Epithelial cell of proximal tubule (primary cell): ENCODE data around the gene PLEKHA1. TPM values are rescaled to one million over a fixed set of nuclear protein-coding genes. Genes with fewer than 3 reads are reported as not detected.

Source experiments
- DNase-seq: peaks from one replicate; pipeline ENCODE4 v3.0.0-alpha.2; 2011; ENCODE audit warnings: low read depth
- H3K4me3 ChIP-seq: 2 replicates; pipeline ENCODE4 v1.5.1; 2011; ENCODE audit warnings: low read depth, mild to moderate bottlenecking, low read length
- CTCF ChIP-seq: conservative IDR thresholded peaks from 2 replicates; pipeline ENCODE4 v1.5.1; 2012; ENCODE audit warnings: low read depth, mild to moderate bottlenecking, low read length
- total RNA-seq: library from RNA; depleted of rRNA; stranded (reverse); fragments of >200 nt; gene quantifications from 2 replicates; pipeline ENCODE4 v1.2.3, GENCODE V29; 2015

Gene PLEKHA1
- total RNA-seq, 1 donor from 2014 or later, result 84.6 TPM

DNA sequence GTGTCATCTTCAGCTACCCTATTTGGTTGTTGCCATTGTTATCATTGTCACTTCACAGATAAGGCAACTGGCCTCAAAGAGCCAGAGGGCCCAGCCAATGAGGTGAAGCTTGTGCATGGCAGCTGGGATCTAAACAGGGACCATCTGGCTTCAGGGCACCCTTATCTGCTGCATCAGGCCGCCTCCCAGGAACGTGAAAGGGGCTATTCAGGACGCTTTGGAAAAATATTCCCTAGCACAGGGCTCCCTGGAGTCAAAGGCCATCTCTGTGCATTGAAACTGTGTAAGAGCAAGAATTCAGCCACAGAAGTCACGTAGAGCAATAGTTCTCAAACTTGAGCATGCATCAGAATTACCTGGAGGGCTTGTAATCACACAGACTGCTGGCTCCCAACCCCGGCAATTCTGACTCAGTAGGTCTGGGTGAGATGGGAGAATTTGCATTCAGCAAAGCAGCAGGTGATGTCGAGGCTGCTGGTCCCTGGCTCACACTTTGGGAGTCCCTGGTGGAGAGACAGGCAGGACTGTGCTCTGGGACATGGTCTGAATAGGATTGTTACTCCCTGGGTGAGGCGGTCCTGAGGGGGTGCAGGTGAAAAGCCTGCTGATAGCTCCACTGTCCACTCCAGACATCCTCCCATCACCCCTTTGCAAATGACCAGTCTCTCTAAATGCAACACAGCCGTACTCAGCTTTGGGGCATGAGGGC lies 21.5 kb upstream of the PLEKHA1 start:
- no peak for DNase-seq
- no peak for TF ChIP-seq CTCF
- H3K4me3 ChIP-seq, result no peak overlapping the region

DNA sequence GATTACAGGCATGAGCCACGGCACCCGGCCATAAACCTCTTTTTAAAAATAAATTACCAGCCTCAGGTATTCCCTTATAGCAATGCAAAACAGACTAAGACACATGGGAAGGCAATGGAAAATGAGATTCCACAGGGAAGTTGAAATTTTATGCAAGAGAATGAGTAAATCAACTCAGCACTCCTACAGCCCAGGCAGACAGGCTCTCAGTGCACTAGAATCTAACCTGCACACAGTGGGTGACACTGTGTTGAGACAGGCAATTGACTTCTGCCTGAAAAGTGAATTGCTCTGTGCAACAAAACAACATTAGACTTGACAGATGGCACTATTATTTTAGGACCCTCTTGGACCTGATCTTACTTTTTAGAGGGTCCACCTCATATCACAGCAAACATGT lies 20.1 kb upstream of the PLEKHA1 start:
- H3K4me3 ChIP-seq, result no peak overlapping the region
- TF ChIP-seq CTCF, result no peak
- DNase-seq, result no peak

DNA sequence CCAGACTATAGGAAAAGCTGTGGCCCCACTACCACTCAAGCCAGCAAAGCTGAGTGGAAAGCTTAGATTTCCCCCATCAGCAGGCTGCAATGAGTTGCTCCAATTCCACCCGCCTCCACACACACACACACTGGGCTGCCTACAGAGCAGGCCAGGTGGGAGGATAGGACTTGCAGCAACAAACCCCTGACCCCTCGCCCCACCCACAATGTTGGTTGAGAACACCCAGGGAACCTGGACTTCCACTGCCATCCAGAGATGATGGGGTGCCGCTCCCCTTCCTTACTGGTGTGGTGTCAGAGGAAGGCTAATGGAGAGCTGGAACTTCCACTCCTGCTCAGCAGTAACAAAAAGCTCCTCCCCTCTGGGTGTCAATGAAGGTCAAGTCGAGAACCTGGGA lies 16.8 kb upstream of the PLEKHA1 start:
- no peak for TF ChIP-seq CTCF
- no peak for DNase-seq
- H3K4me3 ChIP-seq, result no peak overlapping the region

GRCh38 chr10:122359621-122360020 lies 14.9 kb upstream of the PLEKHA1 start:
- no peak for DNase-seq
- no peak for TF ChIP-seq CTCF
- H3K4me3 ChIP-seq, result no peak overlapping the region

GRCh38 chr10:122361046-122361445 lies 13.5 kb upstream of the PLEKHA1 start:
- H3K4me3 ChIP-seq, result no peak overlapping the region
- DNase-seq, result no peak
- no peak for TF ChIP-seq CTCF

GRCh38 chr10:122362031-122362592 lies 12.4 kb upstream of the PLEKHA1 start:
- no peak for DNase-seq
- TF ChIP-seq CTCF, result no peak
- H3K4me3 ChIP-seq, result no peak overlapping the region

DNA sequence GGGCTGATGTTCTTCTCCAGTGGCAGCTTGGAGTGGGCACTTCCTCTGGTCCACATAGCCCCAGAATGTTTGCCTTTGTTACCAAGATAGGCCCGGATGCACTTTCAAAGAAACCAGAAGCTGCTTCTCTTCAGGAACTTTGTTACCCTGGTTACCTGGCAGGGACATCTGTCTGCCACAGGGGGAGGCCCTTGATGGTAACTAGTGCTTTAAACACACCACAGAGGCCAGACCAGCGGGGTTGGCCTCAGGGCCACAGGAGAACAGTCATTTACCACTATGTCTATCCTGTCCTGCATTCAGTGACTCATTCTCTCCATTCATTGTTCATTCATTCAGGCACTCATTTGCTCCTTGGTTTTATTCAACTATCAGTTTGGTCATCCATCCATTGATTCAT lies 11.9 kb upstream of the PLEKHA1 start:
- DNase-seq, result no peak
- TF ChIP-seq CTCF, result no peak
- no peak overlapping the region for H3K4me3 ChIP-seq
